NCI-H128 (cell line): ENCODE data around the gene SPHK1.

ENCODE experiments used
- DNase-seq: peaks from one replicate; lab custom pipeline; 2025; ENCODE audit not compliant: unreplicated experiment; lab: John Stamatoyannopoulos, UW

The SPHK1 gene

DNA sequence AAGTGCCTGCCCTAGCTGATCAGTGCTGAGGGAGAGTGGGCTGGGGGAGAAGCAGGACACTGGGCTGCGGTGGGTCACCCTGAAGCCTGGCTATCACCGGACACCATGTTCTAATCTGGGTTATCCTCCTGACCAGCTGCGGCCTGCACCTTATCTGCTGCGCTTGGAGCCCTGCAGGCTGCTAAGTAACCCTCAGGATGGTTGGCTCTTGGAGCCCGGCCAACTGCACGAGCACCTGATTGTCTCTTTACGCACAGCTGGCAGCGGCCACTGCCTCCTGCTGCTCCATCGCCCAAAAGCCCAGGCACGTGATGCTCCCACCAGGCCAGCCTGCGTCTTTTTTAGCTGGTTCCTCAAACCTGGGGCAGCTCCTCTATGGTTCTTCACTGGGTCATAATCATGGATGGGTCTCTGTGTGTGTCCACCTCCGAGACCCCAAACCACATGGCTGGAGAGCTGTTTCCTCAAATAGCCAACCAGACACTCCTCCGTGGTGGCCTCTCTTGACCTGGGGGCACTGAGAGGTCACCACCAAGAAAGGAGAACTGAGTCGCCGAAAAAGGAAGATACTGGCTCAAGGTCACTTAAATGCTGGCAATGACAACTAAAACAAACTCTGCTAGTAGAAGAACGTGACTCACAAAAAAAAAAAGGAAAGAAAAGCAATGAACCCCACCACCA lies 21.7 kb downstream of the SPHK1 start:
- DNase-seq = peak; percentile 52

DNA sequence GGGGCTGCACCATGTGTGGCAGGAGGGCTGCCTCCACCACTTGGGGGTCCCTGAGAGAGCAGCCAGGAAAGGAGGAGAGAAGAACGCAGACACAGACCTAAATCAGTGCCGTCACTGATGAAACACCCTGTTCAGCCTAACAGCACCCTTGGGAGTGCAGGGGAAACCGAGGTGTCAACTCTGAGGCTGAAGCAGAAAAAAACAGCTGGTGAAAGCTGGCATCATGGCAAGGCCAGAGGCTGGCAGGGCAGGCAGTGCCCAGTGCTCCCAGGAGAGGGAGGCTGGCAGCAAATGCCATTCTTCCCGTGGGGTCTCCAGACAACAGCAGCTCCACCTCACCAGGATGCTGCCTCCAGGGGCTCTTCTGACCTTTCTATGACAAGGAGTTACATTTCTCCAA lies 23.1 kb downstream of the SPHK1 start:
- DNase-seq = no peak

DNA sequence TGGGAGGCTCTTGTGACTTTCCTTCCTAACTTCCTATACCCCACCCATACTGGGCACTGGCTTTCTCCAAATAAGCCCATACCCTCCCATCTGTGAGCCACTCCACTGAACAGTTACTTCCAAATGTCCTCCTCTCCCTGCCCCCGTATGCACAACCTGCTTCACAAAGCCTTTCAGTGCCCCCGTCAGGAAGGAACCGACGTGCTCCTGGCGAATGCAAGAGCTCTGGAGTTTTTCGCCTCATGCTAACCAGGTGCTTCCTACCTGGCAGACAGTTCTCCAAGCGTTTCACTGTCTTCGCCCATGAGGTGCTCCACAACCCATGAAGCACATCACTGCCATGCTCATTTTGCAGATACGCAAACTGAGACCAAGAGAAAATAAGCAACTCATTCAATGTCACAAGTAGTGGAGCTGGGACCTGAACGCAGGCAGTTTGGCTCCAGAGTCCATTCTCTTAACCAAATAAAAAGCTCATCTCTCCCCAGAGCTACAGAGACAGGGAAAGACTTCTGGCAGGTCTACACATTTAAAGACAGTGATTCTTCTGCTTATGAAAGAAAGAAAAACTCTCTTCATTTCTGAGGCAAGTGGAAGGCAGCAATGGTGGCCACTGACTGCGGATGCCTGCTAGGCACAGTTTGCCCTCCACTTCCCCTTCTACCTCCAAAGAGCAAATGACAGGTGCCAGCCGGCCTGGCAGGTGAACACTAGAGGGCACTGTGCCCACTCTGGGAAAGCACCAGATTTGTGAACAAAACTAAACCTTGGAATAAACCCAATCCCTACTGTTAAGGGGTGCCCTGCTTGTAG lies 23.8 kb downstream of the SPHK1 start:
- DNase-seq = peak; percentile 14

DNA sequence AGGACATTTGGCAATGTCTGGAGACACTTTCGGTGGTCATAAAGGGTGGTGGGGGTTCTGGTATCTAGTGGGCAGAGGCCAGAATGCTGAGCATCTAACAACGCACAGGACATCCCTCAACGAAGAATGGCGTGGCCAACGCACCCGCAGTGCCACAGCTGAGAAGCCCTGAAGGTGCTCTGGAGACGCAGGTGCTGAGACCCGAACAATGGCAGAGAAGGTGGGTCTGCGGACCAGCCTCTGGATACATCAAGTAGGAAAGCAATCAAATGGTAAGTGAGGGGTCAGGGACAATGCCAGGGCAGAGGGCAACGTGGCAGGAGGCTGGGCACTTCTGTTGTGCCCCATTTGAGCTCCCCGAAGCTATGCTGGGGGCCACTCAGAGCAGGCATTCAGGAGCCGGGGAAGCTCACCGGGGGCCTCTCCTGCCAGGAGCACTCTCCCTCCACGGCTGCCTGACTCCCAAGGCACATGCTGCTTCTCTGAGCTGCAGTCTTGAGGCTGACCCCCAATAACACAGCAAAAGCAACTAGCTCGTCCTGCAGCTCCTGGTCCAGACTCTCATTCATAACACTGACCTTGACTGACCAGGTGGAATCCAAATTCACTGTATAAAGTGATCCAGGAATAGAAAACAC lies 26.0 kb downstream of the SPHK1 start:
- no peak for DNase-seq

DNA sequence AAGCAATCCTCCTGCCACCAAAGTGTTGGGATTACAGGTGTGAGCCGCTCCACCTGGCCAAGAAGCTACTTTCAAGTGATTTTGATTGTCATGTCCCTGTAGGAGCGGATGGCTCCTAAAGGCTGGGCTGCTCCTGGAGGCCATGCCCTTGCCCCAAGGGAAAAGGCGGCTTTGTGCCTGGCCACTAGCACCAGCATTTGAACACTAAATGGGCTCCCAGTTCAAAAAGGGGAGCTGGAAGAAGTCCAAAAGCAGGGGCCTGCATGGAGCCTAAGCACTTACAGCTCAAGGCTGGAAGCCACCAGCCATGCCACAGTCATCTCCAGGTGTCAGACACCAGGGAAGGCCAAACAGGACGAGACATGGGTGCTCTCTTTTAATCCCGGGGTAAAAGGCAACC lies 26.8 kb downstream of the SPHK1 start:
- DNase-seq = no peak

DNA sequence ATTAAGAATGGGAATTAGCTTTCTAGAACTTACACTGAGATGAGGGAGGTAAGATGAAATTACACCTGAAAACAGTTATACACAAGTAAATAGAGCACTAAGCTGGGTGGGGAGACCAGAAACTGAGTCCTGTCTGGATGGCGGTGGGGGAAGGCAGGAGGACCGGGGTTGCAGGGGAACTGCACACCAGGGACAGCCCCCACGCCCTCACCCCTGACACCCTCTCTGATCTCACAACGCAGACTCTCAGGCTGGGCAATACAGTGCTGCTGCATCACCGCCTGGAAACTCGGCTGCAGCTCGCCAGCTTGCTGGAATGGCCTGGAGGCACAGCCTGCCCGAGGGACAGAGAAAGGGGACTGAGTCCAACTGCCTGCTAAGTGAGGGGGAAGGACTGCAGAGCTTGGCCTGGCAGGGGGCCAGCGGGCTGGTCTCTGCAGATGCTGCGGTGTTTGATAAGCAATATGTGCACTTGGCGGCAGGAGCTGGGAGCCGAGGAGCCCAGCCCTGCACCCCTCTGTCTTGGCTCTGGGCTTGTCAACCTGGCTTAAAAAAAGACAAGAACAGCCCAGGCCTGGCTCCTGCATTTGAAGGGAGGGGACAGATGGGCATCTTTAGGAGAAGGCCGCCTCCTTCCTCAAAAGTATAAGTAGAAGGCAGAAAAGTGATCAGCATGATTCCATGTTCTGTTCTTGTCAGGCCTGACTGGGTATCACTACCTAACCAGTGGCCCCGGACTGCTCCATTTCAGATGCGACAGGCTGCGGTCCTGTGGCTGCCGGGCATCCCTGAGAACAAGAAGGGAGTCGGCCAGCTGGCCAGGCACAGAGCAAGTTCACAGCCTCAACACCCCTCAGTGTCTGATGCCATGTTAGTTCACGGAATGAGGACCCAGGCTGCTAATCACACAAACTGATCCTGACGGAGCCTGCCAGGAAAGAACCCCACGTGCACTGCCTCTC lies 30.2 kb downstream of the SPHK1 start:
- no peak for DNase-seq

DNA sequence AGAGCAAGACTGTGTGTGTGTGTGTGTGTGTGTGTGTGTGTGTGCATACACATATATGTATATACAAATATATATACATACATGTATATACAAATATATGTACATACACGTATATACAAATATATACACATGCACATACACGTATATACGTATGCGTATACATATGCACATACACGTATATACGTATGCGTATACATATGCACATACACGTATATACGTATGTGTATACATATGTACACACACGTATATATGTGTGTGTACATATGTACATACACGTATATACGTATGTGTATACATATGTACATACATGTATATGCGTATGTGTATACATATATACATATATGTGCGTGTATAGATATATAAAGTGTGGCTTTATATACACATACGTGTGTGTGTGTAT lies 31.4 kb downstream of the SPHK1 start:
- no peak for DNase-seq

DNA sequence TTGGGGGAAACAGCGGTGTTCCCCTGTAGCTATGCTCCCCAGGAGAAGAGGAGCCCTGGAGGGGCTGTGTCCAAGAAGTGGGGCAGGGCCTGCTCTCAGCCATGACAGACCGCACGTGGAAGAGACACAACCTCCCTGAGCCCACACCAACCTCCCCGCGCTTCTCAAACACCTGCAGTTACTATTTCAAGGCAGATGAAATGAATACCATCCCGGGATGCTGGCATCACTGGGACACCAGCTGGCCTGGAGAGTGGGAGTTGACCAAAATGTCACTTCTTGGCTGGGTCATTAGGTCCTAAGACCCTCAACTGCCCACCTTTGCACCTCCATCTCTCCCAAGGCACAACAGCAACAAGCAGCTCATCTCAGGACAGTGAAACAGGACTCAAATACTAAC lies 32.0 kb downstream of the SPHK1 start:
- no peak for DNase-seq

DNA sequence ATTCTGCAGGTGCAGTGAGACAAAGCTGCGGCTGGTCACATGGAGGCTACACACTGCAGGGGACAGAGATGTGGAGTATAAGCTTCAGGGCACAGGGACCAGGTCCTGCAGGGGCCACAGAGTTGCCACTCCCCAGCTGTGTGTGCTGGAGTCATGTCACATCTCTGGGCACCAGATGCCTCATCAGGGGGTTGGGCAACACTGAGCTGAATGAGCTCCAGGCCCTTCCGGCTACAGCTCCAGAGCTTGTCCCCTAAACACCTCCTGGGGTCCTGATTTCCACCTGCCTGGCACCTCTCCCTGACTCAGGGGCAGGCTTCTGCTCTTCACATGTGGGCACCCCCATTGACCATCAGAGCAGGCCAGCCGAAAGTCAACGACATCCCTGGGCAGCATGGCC lies 32.5 kb downstream of the SPHK1 start:
- DNase-seq = no peak

DNA sequence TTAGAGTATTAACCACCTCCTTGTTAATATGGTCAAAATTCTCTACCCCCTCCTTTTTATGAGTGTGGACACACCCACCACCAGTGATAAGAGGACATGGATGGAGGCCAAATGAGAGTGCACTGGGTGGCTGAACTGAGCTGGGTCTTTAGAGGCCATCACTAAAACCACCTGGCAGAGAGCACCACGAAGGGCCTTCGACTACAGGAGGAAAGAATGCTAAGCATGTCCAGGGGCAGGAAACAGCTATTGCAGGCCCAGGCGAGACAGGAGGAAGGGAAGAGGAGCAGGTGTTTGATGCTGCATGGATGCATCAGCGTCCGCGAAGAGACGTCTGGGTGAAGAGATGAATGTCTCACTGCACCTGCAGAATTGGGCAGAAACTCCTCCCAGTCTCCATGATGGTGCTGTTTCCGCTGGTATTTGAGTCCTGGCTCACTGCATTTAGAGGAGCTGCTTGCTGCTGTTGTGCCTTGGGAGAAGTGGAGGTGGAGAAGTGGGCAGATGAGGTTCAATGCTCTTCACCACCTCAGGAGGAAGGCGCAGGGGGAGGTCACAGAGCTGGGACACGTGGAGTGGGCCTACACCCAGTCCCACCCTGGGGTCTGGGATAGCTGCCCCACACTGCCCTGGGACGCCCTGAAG lies 33.2 kb downstream of the SPHK1 start:
- DNase-seq = no peak

DNA sequence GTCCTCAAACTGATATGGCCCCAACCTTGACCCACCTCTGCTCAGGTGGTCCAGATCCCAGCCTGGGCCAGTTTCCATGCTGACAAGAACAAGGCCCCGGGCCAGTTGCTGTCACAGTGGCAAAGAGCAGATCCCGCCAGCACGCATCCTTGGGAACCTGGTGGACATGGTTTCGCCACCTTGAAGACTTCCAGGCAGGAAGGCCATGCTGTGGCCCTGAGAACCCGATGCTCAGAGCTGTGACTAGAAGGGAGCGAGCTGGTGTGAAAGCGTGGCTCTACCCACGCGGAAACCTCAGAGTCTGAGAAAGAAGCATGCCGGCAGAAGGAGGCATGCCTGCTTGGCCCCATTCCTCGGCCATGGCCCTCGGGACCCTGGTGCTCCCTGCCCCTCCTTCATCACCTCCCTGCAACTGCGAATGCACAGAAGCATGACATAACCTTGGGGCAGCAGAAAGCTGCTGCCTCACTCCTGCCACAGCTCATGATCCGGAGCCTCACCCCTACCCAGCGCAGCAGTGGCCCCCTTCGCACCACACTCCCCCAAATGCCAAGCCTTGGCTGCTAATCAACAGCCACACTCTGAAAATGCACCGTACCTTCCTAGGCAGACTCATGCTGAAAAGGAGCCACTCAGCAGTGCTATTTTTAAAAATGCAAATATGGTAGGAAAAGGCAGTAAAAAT lies 35.3 kb downstream of the SPHK1 start:
- no peak for DNase-seq

DNA sequence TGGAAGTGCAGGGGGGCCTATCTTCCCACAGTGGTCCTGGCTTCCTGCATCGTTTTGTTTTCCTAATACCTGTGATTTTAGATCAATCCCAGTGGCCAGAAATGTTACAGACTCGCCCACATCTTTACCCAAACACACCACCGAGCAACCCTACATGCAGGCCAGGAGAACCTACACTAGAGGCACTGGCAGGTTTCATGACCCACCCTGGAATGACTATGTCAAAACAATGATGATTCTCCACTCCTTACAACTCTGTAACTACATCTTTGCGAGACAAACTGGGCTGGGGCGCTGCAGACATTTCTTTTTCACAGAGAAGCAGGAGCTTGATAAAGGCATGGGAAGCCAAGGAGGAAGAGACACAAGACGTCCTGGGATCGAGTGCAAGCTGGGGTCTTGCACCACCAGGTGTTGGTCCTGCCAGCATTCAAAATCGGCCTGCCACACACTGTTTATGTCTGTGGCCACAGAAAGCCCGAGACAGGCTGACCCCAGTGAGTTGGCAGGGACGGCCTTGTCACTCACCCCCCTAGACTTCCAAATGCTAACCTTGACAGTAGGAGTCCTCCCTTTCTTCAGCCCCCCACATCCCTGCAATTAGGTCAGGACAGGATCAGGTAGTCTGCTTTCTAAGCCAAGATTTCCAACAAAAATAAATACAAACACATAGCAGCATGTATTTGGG lies 36.1 kb downstream of the SPHK1 start:
- no peak for DNase-seq

DNA sequence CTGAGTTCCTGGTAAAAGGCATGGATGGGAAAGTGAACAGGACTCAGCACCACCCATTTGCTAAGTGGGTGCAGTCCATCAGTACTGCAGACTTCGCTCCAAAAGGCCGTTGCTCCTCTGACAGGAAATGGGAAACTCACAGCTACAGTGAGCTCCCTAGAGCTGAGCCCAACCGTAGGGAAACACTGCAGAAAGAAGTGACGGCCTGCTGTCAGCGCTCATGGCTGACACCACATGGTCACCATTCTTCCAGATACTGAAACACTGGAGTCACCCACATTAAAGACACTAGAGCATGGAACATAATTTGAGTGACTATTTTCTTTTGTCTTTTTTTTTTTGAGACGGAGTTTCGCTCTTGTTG lies 36.6 kb downstream of the SPHK1 start:
- DNase-seq = no peak

DNA sequence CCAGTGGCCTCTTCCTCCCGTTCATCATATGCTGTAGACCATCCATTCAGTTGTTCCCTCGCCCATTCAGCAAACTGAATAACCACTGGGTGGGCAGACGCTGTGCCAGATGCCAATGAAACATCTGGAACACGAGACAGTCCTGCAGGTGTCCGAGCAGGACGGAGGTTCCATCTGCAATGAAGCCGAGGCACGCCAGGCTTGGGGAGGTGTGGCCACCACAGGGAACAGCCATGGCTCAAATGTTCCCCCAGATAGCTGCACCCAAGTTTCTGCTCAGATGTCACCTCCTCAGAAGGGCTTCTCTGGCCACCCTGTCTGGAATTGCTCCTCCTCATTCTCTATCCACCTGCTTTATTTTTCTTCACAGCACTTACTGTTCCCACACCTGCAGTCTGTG lies 38.0 kb downstream of the SPHK1 start:
- no peak for DNase-seq

DNA sequence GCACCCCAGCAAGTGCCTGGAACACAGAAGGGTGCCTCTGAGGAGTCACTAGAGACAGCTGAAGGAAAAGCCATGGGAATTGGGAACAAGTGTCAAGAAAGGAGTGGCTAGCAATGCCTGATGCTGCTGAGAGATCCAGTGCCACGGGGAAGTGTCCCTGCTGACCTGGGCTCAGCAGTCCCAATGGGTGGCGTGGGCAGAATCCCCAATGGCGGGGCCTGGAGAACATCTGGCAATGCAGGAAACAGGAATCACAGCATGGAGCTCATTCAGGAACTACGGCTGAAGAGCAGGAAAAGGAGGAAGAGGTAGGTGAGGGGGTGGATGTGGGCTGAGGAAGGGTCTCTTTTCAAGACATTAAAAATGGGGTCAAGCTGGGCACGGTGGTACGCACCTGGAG lies 38.5 kb downstream of the SPHK1 start:
- DNase-seq = no peak

DNA sequence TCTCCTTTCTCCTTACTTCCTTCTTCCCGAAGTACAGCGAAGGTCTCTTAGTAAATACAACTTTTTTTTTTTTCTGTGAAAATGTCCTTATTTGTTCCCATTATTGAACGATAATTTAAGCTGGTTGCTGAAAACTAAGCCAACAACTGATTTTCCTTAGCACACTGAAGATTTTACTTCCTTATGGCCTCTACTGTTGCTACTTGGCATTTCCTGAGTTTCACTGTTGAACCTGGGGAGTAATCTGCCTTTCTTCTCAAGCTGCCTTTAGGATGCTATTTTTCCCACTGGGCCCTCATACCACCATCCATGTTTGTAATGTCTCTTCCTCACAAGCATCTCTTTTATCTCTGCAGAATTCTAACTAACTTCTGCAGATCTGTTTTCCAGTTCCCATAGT lies 42.4 kb downstream of the SPHK1 start:
- no peak for DNase-seq

DNA sequence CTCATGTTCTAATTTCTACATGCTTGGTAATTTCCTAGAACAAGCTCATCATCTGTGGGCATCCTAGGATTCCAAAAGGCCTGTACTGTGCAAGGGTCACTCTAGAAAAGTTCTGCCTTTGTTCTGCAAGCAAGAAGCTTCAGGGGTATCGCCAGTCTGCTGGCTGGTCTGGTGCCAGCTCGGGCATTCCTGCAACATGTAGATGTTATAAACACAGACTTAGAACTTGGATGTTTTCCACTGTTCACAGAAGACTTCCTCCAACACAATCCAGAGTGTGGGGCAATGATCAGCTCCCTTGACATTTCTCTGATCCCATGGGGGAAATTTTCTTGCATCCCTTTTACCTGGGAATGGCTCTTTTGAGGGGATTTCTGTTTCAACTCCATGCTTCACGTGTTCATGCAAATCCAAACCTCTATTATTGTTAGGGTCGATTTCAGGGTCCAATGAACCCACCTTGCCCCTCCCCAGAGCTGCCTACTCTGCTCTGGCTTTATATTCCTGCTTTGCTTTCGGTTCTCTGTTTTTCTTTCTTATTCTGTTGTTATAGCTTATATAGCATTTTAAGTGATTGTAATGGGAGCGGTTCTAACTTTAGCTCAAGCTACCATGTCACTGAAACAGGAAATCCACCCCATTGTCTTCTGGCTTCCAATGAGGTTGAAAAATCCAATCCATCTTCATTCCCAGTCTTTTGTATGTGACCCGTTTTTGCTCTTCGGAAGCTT lies 43.3 kb downstream of the SPHK1 start:
- no peak for DNase-seq

DNA sequence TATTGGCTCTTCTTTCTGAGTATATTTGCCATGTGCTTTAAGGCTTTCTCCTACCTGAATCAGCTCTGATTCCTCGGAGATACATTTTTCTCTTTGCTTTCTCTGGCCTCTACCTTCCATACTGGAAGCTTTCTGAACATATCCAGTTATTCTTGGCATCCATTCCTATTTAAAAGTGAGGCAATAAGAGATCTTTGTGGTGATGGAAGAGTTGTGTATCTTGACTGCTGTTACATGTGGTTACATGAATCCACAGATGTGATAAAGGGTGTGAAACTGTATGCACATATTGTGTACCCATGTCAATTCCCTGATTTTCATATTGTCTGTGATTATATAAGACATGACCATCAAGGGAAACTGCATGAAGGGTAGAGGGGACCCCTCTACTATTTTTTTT lies 44.1 kb downstream of the SPHK1 start:
- no peak for DNase-seq

DNA sequence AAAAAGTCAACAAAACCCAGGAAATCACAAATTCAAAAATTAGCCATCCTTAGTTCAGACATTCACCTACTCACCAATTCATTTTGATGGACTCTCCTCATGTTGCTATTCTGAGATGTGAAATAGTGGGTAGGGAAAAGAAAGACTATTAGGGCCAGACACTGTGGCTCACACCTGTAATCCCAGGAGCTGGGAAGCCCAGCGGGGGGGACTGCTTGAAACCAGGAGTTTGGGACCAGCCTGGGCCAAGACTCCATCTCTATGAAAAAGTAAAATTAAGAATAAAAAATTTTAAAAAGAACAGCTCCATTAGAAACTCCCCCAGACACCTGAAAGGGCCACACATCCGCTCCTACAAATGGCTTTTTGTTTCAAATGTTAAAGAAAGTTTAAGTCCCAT lies 47.1 kb downstream of the SPHK1 start:
- no peak for DNase-seq
